Measurements from ENCODE around the gene PAPPA.

The PAPPA gene

GRCh38 chr9:116182876-116183275 is 29.3 kb downstream of the PAPPA start:
- no peak for DNase-seq

- DNase-seq: no peak
Observed at GRCh38 chr9:116187570-116188170, 34.1 kb downstream of the PAPPA start.

GRCh38 chr9:116189683-116190082 is 36.1 kb downstream of the PAPPA start:
- DNase-seq: no peak

- no peak for DNase-seq
Observed at GRCh38 chr9:116190637-116191396, 37.2 kb downstream of the PAPPA start.

GRCh38 chr9:116191576-116192415 is 38.2 kb downstream of the PAPPA start:
- DNase-seq: no peak

GRCh38 chr9:116193636-116194035 is 40.0 kb downstream of the PAPPA start:
- no peak for DNase-seq

- no peak for DNase-seq
Observed at GRCh38 chr9:116196806-116197205, 43.2 kb downstream of the PAPPA start.

GRCh38 chr9:116198344-116198743 is 44.8 kb downstream of the PAPPA start:
- no peak for DNase-seq

GRCh38 chr9:116202219-116202912 is 48.8 kb downstream of the PAPPA start:
- DNase-seq: no peak

- no peak for DNase-seq
Observed at GRCh38 chr9:116204252-116204882, 50.8 kb downstream of the PAPPA start.

- DNase-seq: no peak
Observed at GRCh38 chr9:116207371-116208111, 54.0 kb downstream of the PAPPA start.

- no peak for DNase-seq
Observed at GRCh38 chr9:116208417-116209232, 55.0 kb downstream of the PAPPA start.

GRCh38 chr9:116209414-116210116 is 56.0 kb downstream of the PAPPA start:
- no peak for DNase-seq

GRCh38 chr9:116212986-116213692 is 59.5 kb downstream of the PAPPA start:
- DNase-seq: no peak

- DNase-seq: no peak
Observed at GRCh38 chr9:116213693-116214047, 60.1 kb downstream of the PAPPA start.

GRCh38 chr9:116218399-116218798 is 64.8 kb downstream of the PAPPA start:
- no peak for DNase-seq

- no peak for DNase-seq
Observed at GRCh38 chr9:116219686-116220085, 66.1 kb downstream of the PAPPA start.

- DNase-seq: no peak
Observed at GRCh38 chr9:116223926-116224325, 70.3 kb downstream of the PAPPA start.

GRCh38 chr9:116230051-116230632 is 76.6 kb downstream of the PAPPA start:
- DNase-seq: no peak
